ENCODE measurements around the gene MSI2.
"Not testable (repeated sequence)": the region's sequence is repeated elsewhere in the genome, so short reads cannot be mapped to it uniquely, and the experiment has no call there.

The MSI2 gene

DNA sequence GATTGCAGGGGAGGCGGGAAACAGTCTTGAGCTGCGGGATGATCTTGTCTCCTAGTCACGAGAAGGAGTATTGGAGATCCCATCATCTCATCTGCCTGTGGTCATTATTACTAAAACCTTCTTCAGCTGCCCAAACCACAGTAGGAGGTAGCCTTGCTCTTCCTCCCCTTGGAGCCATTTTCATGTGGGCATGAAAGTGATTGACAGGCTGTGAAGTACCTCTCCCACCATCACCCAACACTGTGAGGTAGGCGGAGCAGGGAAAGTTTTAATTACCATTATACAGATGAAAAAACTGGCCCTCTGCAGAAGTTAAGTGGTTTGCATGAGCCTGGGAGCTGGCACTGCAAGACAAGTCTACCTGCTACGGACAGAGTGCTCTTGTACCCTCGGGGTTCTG lies 237.3 kb downstream of the MSI2 start:
- DNase-seq (ENCODE audit: extremely low spot score) = no peak
- TF ChIP-seq, protein P1, sequence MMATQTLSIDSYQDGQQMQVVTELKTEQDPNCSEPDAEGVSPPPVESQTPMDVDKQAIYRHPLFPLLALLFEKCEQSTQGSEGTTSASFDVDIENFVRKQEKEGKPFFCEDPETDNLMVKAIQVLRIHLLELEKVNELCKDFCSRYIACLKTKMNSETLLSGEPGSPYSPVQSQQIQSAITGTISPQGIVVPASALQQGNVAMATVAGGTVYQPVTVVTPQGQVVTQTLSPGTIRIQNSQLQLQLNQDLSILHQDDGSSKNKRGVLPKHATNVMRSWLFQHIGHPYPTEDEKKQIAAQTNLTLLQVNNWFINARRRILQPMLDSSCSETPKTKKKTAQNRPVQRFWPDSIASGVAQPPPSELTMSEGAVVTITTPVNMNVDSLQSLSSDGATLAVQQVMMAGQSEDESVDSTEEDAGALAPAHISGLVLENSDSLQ (IDR thresholded peaks at IDR 0.05) = 0 out of 2 replicates have a peak, but pooled peaks have one; percentile 42
- TF ChIP-seq ELF4 (IDR thresholded peaks at IDR 0.05) = no peak
- CTCF ChIA-PET = no interaction called here
- POLR2A ChIA-PET = no interaction called here

DNA sequence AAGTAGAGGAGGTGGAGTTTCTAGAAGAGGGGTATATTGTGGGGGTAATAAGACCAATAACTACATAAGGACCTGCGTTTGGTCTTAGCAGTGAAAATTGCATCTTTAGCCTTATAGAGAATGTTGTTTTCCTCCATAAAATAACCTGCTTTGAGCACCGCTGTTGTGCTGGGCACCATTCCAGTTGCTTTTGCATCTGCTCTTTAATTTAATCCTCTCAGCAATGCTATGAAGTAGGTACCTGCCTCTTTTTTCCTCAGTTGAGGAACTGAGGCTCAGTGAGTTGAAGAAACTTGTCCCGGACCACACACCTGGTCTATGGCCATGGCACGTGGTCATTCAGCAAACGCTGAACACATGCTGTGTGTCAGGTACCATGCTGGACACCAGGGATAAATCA lies 238.1 kb downstream of the MSI2 start:
- TF ChIP-seq SP1 (IDR thresholded peaks at IDR 0.05) (no peak), FOXA1 (IDR thresholded peaks at IDR 0.05) (no peak), TARDBP (IDR thresholded peaks at IDR 0.05) (no peak), SUZ12 (IDR thresholded peaks at IDR 0.05) (no peak), LEF1 (IDR thresholded peaks at IDR 0.05; ENCODE audit: borderline replicate concordance) (no peak), HDGF (IDR thresholded peaks at IDR 0.05; ENCODE audit: borderline replicate concordance) (no peak), ZNF384 (IDR thresholded peaks at IDR 0.05) (no peak), NFRKB (IDR thresholded peaks at IDR 0.05) (no peak), FOXK2 (IDR thresholded peaks at IDR 0.05) (no peak), FOXM1 (IDR thresholded peaks at IDR 0.05; ENCODE audit: borderline replicate concordance) (no peak), ELF4 (IDR thresholded peaks at IDR 0.05) (no peak), L3MBTL2 (conservative IDR thresholded peaks at IDR 0.05) (no peak), ARNT (IDR thresholded peaks at IDR 0.05) (no peak), CTBP1 (IDR thresholded peaks at IDR 0.05; ENCODE audit: borderline replicate concordance) (no peak), BHLHE40 (IDR thresholded peaks at IDR 0.05; ENCODE audit: borderline replicate concordance) (no peak)
- TF ChIP-seq, protein P1 (IDR thresholded peaks at IDR 0.05) = no peak
- DNase-seq (ENCODE audit: extremely low spot score) = no peak
- ChIA-PET POLR2A (no interaction called here), CTCF (no interaction called here)

GRCh38 chr17:57495771-57496170 lies 239.4 kb downstream of the MSI2 start:
- DNase-seq (ENCODE audit: extremely low spot score) = no peak
- TF ChIP-seq ARNT (IDR thresholded peaks at IDR 0.05) = no peak
- no peak for TF ChIP-seq ELF4 (IDR thresholded peaks at IDR 0.05)
- no peak for TF ChIP-seq SP1 (IDR thresholded peaks at IDR 0.05)
- TF ChIP-seq ZNF384 (IDR thresholded peaks at IDR 0.05) = no peak
- TF ChIP-seq LEF1 (IDR thresholded peaks at IDR 0.05; ENCODE audit: borderline replicate concordance) = no peak
- ChIA-PET POLR2A (interaction anchor here (0.5 kb wide), 1 partner anchor 54 kb away, joined by 4 read pairs; no protein-coding TSS in a partner anchor), CTCF (no interaction called here)

GRCh38 chr17:57496382-57496781 lies 240.1 kb downstream of the MSI2 start:
- DNase-seq (ENCODE audit: extremely low spot score) = no peak
- CTCF ChIA-PET = no interaction called here

DNA sequence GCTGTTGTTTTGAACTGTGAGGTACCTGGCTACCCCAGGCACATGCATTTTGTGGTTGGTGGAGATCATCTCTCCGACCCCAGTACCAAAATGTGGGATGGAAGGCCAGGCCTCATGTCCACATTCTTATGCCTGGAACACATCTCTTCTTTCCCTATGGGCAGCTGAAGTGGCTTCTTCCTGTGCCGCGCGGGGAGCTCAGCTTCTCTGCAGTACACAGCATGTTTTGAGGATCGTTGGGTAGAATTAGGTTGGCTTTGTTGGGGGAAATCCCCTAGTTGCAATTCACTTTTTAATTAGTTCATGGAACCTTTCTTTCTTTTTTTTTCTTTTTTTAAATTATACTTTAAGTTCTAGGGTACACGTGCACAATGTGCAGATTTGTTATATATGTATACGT lies 242.1 kb downstream of the MSI2 start:
- ChIA-PET POLR2A (no interaction called here), CTCF (no interaction called here)
- TF ChIP-seq LEF1 (IDR thresholded peaks at IDR 0.05; ENCODE audit: borderline replicate concordance) (no peak), TARDBP (IDR thresholded peaks at IDR 0.05) (no peak), CTBP1 (IDR thresholded peaks at IDR 0.05; ENCODE audit: borderline replicate concordance) (no peak), SUZ12 (IDR thresholded peaks at IDR 0.05) (no peak), FOXM1 (IDR thresholded peaks at IDR 0.05; ENCODE audit: borderline replicate concordance) (no peak)
- TF ChIP-seq, protein P1 (IDR thresholded peaks at IDR 0.05) = no peak
- no peak for DNase-seq (ENCODE audit: extremely low spot score)

More at GRCh38 chr17:57496382-57496781, 240.1 kb downstream of the MSI2 start:
- POLR2A ChIA-PET = interaction anchor here (0.5 kb wide), 1 partner anchor 55 kb away, joined by 4 read pairs; no protein-coding TSS in a partner anchor
- no peak for TF ChIP-seq SUZ12 (IDR thresholded peaks at IDR 0.05)
- no peak for TF ChIP-seq FOXA1 (IDR thresholded peaks at IDR 0.05)
- TF ChIP-seq ELF4 (IDR thresholded peaks at IDR 0.05) = no peak
- TF ChIP-seq TARDBP (IDR thresholded peaks at IDR 0.05) = no peak
- TF ChIP-seq, protein P1 (IDR thresholded peaks at IDR 0.05) = no peak
- TF ChIP-seq LEF1 (IDR thresholded peaks at IDR 0.05; ENCODE audit: borderline replicate concordance) = no peak
- TF ChIP-seq FOXM1 (IDR thresholded peaks at IDR 0.05; ENCODE audit: borderline replicate concordance) = no peak
- TF ChIP-seq HDGF (IDR thresholded peaks at IDR 0.05; ENCODE audit: borderline replicate concordance) = no peak
- no peak for TF ChIP-seq ARNT (IDR thresholded peaks at IDR 0.05)
- TF ChIP-seq L3MBTL2 (conservative IDR thresholded peaks at IDR 0.05) = no peak
- no peak for TF ChIP-seq SP1 (IDR thresholded peaks at IDR 0.05)
- TF ChIP-seq BHLHE40 (IDR thresholded peaks at IDR 0.05; ENCODE audit: borderline replicate concordance) = no peak
- TF ChIP-seq FOXK2 (IDR thresholded peaks at IDR 0.05) = no peak
- no peak for TF ChIP-seq ZNF384 (IDR thresholded peaks at IDR 0.05)
- no peak for TF ChIP-seq CTBP1 (IDR thresholded peaks at IDR 0.05; ENCODE audit: borderline replicate concordance)
- TF ChIP-seq NFRKB (IDR thresholded peaks at IDR 0.05) = no peak

DNA sequence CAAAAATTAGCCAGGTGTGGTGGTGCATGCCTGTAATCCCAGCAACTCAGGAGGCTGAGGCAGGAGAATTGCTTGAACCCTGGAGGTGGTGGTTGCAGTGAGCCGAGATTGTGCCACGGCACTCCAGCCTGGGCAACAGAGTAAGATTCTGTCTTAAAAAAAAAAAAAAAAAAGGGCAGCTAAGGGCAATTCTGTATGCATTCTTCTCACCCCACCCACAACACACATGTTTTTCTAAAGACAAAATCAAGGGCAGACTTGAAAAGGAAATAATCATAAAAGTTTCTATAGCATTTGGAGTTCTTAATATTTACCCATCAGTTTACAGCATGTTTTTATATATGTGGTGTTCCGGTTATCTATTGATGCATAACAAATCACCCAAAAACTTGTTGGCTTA lies 242.9 kb downstream of the MSI2 start:
- DNase-seq (ENCODE audit: extremely low spot score); POLR2A ChIA-PET: not testable (repeated sequence)
- CTCF ChIA-PET = interaction anchor here (0.6 kb wide), 1 partner anchor 156 kb away, joined by 3 read pairs; no protein-coding TSS in a partner anchor

GRCh38 chr17:57499648-57500049 lies 243.3 kb downstream of the MSI2 start:
- DNase-seq (ENCODE audit: extremely low spot score) = peak; percentile 45
- ChIA-PET POLR2A (no interaction called here), CTCF (interaction anchor here (0.6 kb wide), 1 partner anchor 157 kb away, joined by 3 read pairs; no protein-coding TSS in a partner anchor)
- TF ChIP-seq L3MBTL2 (conservative IDR thresholded peaks at IDR 0.05) = 0 out of 2 replicates have a peak, but pooled peaks have one; percentile 23
- TF ChIP-seq ARNT (IDR thresholded peaks at IDR 0.05) = no peak
- TF ChIP-seq, protein P1 (IDR thresholded peaks at IDR 0.05) = no peak
- no peak for TF ChIP-seq ZNF384 (IDR thresholded peaks at IDR 0.05)

Data from HEK293T (cell line).